Measurements from ENCODE around the gene MIP.
"Not testable (repeated sequence)": the region's sequence is repeated elsewhere in the genome, so short reads cannot be mapped to it uniquely, and the experiment has no call there.

MIP gene

GRCh38 chr12:56450241-56450640 lies 4.2 kb downstream of the MIP start:
- Histone ChIP-seq H4K12ac (ENCODE audit: low read depth, low read length) (no peak overlapping the region), H2BK5ac (ENCODE audit: low read depth, low read length, poor library complexity) (no peak overlapping the region), H2BK120ac (ENCODE audit: insufficient read depth, low read length, poor library complexity) (no peak overlapping the region), H4K91ac (ENCODE audit: low read depth, low read length) (no peak overlapping the region), H3K36me3 (ENCODE audit: control insufficient read depth in 1 of 2, insufficient read depth in 2 of 2, low read length in 2 of 2) (no peaks in the 10 kb centered on the region), H3K4me1 (ENCODE audit: control insufficient read depth in 1 of 2, insufficient read depth in 2 of 2, low read length in 2 of 2) (no peaks in the 10 kb centered on the region), H3K4me2 (ENCODE audit: low read length) (no peak overlapping the region), H3K27me3 (ENCODE audit: insufficient read depth, low read length) (no peaks in the 10 kb centered on the region), H3K27ac (ENCODE audit: low read depth, low read length) (no peak overlapping the region), H3K9me3 (ENCODE audit: insufficient read depth, low read depth, low read length) (no peaks in the 10 kb centered on the region), H3K4ac (ENCODE audit: low read depth, low read length) (no peak overlapping the region), H3K79me2 (ENCODE audit: control insufficient read depth, insufficient read depth, low read length, poor library complexity) (peaks cover 4% of the 10 kb centered on the region), H2BK12ac (ENCODE audit: low read length) (no peak overlapping the region), H3K9ac (ENCODE audit: low read length) (no peak overlapping the region), H2AK5ac (ENCODE audit: low read length) (no peak overlapping the region), H3K14ac (ENCODE audit: low read length) (no peak overlapping the region), H3K18ac (ENCODE audit: low read length) (no peak overlapping the region), H3K23ac (ENCODE audit: low read length) (no peak overlapping the region), H3K4me3 (ENCODE audit: low read depth, low read length) (no peak overlapping the region), H2AFZ (ENCODE audit: insufficient read depth, low read length, poor library complexity) (no peak overlapping the region), H3K79me1 (ENCODE audit: low read length) (peaks cover 7% of the 10 kb centered on the region), H4K8ac (ENCODE audit: low read depth, low read length) (no peak overlapping the region)
- WGBS (ENCODE audit: extremely low coverage, insufficient coverage, insufficient read length): no CpG with 5 or more reads among the region's 3 CpGs
- DNase-seq: no peak

DNA sequence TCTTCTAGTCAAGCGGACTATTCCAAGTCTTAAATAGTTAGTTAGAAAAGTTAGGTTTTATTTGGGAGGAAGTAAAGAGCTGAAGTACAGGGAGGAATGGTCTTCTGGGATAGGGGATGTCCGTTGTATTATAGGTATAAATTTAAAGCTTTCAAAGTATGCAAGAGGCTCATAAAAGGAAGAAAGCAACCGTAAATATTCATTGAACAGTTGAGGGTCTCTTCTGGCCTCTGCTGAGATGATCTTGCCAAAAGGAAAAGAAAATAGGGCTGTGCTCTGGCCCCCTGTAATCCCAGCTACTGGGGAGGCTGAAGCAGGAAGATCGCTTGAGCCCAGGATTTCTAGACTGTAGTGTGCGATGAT lies 4.9 kb downstream of the MIP start:
- H4K8ac ChIP-seq (ENCODE audit: low read depth, low read length): peak overlapping the region; percentile 85
- no peak overlapping the region for H3K27ac ChIP-seq (ENCODE audit: low read depth, low read length)
- no peak overlapping the region for H2BK120ac ChIP-seq (ENCODE audit: insufficient read depth, low read length, poor library complexity)
- WGBS (ENCODE audit: extremely low coverage, insufficient coverage, insufficient read length): no CpG with 5 or more reads among the region's 5 CpGs
- H2BK5ac ChIP-seq (ENCODE audit: low read depth, low read length, poor library complexity): no peak overlapping the region
- H4K12ac ChIP-seq (ENCODE audit: low read depth, low read length): no peak overlapping the region
- peaks cover 7% of the 10 kb centered on the region for H3K79me1 ChIP-seq (ENCODE audit: low read length)
- H2BK12ac ChIP-seq (ENCODE audit: low read length): no peak overlapping the region
- no peak overlapping the region for H3K14ac ChIP-seq (ENCODE audit: low read length)
- no peaks in the 10 kb centered on the region for H3K9me3 ChIP-seq (ENCODE audit: insufficient read depth, low read depth, low read length)
- H3K79me2 ChIP-seq (ENCODE audit: control insufficient read depth, insufficient read depth, low read length, poor library complexity): peaks cover 4% of the 10 kb centered on the region
- H3K4me2 ChIP-seq (ENCODE audit: low read length): peak overlapping the region; percentile 92
- H3K4ac ChIP-seq (ENCODE audit: low read depth, low read length): no peak overlapping the region
- H3K4me1 ChIP-seq (ENCODE audit: control insufficient read depth in 1 of 2, insufficient read depth in 2 of 2, low read length in 2 of 2): no peaks in the 10 kb centered on the region
- DNase-seq: no peak
- no peak overlapping the region for H2AFZ ChIP-seq (ENCODE audit: insufficient read depth, low read length, poor library complexity)
- no peak overlapping the region for H2AK5ac ChIP-seq (ENCODE audit: low read length)
- H3K36me3 ChIP-seq (ENCODE audit: control insufficient read depth in 1 of 2, insufficient read depth in 2 of 2, low read length in 2 of 2): no peaks in the 10 kb centered on the region
- H3K23ac ChIP-seq (ENCODE audit: low read length): no peak overlapping the region
- H4K91ac ChIP-seq (ENCODE audit: low read depth, low read length): no peak overlapping the region
- H3K18ac ChIP-seq (ENCODE audit: low read length): no peak overlapping the region
- H3K9ac ChIP-seq (ENCODE audit: low read length): no peak overlapping the region
- H3K27me3 ChIP-seq (ENCODE audit: insufficient read depth, low read length): no peaks in the 10 kb centered on the region
- no peak overlapping the region for H3K4me3 ChIP-seq (ENCODE audit: low read depth, low read length)

- H4K91ac ChIP-seq (ENCODE audit: low read depth, low read length): peak within 1 kb of the TSS; percentile 58
- peak within 1 kb of the TSS; percentile 83 for H3K4me3 ChIP-seq (ENCODE audit: low read depth, low read length)
- H3K27me3 ChIP-seq (ENCODE audit: insufficient read depth, low read length): no peaks in the 10 kb centered on the region
- peak within 1 kb of the TSS; percentile 74 for H2AFZ ChIP-seq (ENCODE audit: insufficient read depth, low read length, poor library complexity)
- no peak within 1 kb of the TSS for H2BK12ac ChIP-seq (ENCODE audit: low read length)
- H3K79me2 ChIP-seq (ENCODE audit: control insufficient read depth, insufficient read depth, low read length, poor library complexity): peaks cover 4% of the 10 kb centered on the region
- peak within 1 kb of the TSS; percentile 91 for H3K14ac ChIP-seq (ENCODE audit: low read length)
- H2AK5ac ChIP-seq (ENCODE audit: low read length): no peak within 1 kb of the TSS
- no peak within 1 kb of the TSS for H3K23ac ChIP-seq (ENCODE audit: low read length)
- peak within 1 kb of the TSS; percentile 92 for H3K18ac ChIP-seq (ENCODE audit: low read length)
- H3K4ac ChIP-seq (ENCODE audit: low read depth, low read length): peak within 1 kb of the TSS; percentile 70
- no peaks in the 10 kb centered on the region for H3K4me1 ChIP-seq (ENCODE audit: control insufficient read depth in 1 of 2, insufficient read depth in 2 of 2, low read length in 2 of 2)
- no CpG with 5 or more reads among the region's 58 CpGs for WGBS (ENCODE audit: extremely low coverage, insufficient coverage, insufficient read length)
- H3K4me2 ChIP-seq (ENCODE audit: low read length): peak within 1 kb of the TSS; percentile 92
- H3K36me3 ChIP-seq (ENCODE audit: control insufficient read depth in 1 of 2, insufficient read depth in 2 of 2, low read length in 2 of 2): peaks cover 0 to 2% of the 10 kb centered on the region in 2 experiments
- H4K8ac ChIP-seq (ENCODE audit: low read depth, low read length): peak within 1 kb of the TSS; percentile 91
- peak within 1 kb of the TSS; percentile 97 for H3K27ac ChIP-seq (ENCODE audit: low read depth, low read length)
- H2BK5ac ChIP-seq (ENCODE audit: low read depth, low read length, poor library complexity): peak within 1 kb of the TSS; percentile 92
- H4K12ac ChIP-seq (ENCODE audit: low read depth, low read length): peak within 1 kb of the TSS; percentile 91
- H2BK120ac ChIP-seq (ENCODE audit: insufficient read depth, low read length, poor library complexity): peak within 1 kb of the TSS; percentile 25
- H3K9me3 ChIP-seq (ENCODE audit: insufficient read depth, low read depth, low read length): peaks cover 2% of the 10 kb centered on the region
- peaks cover 7% of the 10 kb centered on the region for H3K79me1 ChIP-seq (ENCODE audit: low read length)
- H3K9ac ChIP-seq (ENCODE audit: low read length): peak within 1 kb of the TSS; percentile 96
- peak; percentile 82 to 89 for DNase-seq
Measured at GRCh38 chr12:56448860-56449621, 5.4 kb downstream of the MIP start, which contains the start of gene TIMELESS. Gene TIMELESS (minus strand): TSS chr12:56449426. CDS start chr12:56434170, 15,256 bp downstream.

- H4K12ac ChIP-seq (ENCODE audit: low read depth, low read length); H3K4me3 ChIP-seq (ENCODE audit: low read depth, low read length); H2BK12ac ChIP-seq (ENCODE audit: low read length); H2AFZ ChIP-seq (ENCODE audit: insufficient read depth, low read length, poor library complexity); H3K4me2 ChIP-seq (ENCODE audit: low read length); H4K8ac ChIP-seq (ENCODE audit: low read depth, low read length); H3K27ac ChIP-seq (ENCODE audit: low read depth, low read length); H3K18ac ChIP-seq (ENCODE audit: low read length); H3K27me3 ChIP-seq (ENCODE audit: insufficient read depth, low read length); H2BK5ac ChIP-seq (ENCODE audit: low read depth, low read length, poor library complexity); H3K4me1 ChIP-seq (ENCODE audit: control insufficient read depth in 1 of 2, insufficient read depth in 2 of 2, low read length in 2 of 2); H3K9ac ChIP-seq (ENCODE audit: low read length); H3K23ac ChIP-seq (ENCODE audit: low read length); H3K79me1 ChIP-seq (ENCODE audit: low read length); H4K91ac ChIP-seq (ENCODE audit: low read depth, low read length); H3K4ac ChIP-seq (ENCODE audit: low read depth, low read length); H3K79me2 ChIP-seq (ENCODE audit: control insufficient read depth, insufficient read depth, low read length, poor library complexity); H3K14ac ChIP-seq (ENCODE audit: low read length); H3K9me3 ChIP-seq (ENCODE audit: insufficient read depth, low read depth, low read length); H3K36me3 ChIP-seq (ENCODE audit: control insufficient read depth in 1 of 2, insufficient read depth in 2 of 2, low read length in 2 of 2); H2AK5ac ChIP-seq (ENCODE audit: low read length); H2BK120ac ChIP-seq (ENCODE audit: insufficient read depth, low read length, poor library complexity): not testable (repeated sequence)
- peak; percentile 44 to 72 for DNase-seq
- no CpG with 5 or more reads among the region's 2 CpGs for WGBS (ENCODE audit: extremely low coverage, insufficient coverage, insufficient read length)
Measured at GRCh38 chr12:56443208-56443607, 11.2 kb downstream of the MIP start.
